ENCODE data around the gene FAM98A.

DNA sequence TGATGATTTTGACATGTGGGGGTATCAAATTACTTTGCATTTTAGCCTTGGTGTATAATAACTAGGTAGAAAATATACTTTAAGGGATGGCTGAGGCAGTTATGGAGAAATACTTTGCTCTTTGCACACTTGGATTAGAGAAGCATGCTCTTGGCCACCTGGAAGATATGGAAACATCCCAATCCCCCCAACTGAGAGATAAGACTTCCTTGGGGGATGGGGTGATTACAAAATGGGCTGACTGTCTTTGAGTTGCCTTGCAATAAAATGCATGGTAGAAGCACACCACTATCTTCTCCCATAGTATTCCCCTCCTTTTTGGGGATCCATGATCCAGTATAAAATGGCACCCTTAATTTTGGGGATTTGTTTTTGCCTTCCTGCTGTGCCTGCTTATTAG, 15.1 kb upstream of the FAM98A start:
- TF ChIP-seq, protein P1, sequence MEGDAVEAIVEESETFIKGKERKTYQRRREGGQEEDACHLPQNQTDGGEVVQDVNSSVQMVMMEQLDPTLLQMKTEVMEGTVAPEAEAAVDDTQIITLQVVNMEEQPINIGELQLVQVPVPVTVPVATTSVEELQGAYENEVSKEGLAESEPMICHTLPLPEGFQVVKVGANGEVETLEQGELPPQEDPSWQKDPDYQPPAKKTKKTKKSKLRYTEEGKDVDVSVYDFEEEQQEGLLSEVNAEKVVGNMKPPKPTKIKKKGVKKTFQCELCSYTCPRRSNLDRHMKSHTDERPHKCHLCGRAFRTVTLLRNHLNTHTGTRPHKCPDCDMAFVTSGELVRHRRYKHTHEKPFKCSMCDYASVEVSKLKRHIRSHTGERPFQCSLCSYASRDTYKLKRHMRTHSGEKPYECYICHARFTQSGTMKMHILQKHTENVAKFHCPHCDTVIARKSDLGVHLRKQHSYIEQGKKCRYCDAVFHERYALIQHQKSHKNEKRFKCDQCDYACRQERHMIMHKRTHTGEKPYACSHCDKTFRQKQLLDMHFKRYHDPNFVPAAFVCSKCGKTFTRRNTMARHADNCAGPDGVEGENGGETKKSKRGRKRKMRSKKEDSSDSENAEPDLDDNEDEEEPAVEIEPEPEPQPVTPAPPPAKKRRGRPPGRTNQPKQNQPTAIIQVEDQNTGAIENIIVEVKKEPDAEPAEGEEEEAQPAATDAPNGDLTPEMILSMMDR (IDR thresholded peaks at IDR 0.05) = no peak
- no peak for TF ChIP-seq POLR2A (IDR thresholded peaks at IDR 0.05)

Data from right lobe of liver (tissue), 4 donors.